Right lobe of liver (tissue), 6 donors: Measurements from ENCODE around the gene CROCC2. TPM values are rescaled to one million over a fixed set of nuclear protein-coding genes. Genes with fewer than 3 reads are reported as not detected.

Experiments
- ATAC-seq, 4 donors: fragments of 200-7000 bp; cut with Tn5 transposase; one replicate each; pipeline ENCODE4 v1.9.1; 2020; ENCODE audit warnings: mild to moderate bottlenecking in 4 of 4, moderate library complexity in 4 of 4
- DNase-seq, 3 donors: peaks; one replicate each; pipeline ENCODE4 v3.0.0-alpha.2; 2020
- H3K27ac ChIP-seq, 3 donors: fragments of 200-600 bp; one replicate each; pipeline ENCODE4 v1.8.0; 2022
- H3K27me3 ChIP-seq, 2 donors: fragments of 200-600 bp; one replicate each; pipeline ENCODE4 v1.8.0; 2022
- H3K36me3 ChIP-seq, 4 donors: fragments of 200-600 bp; sonication (generic) in 1 of 4; one replicate each; pipeline versions ENCODE4 v1.5.1 to v1.8.0; 2017 to 2022; ENCODE audit warnings: control low read depth in 1 of 4
- H3K4me1 ChIP-seq, 4 donors: fragments of 200-600 bp; sonication (generic) in 1 of 4; one replicate each; pipeline versions ENCODE4 v1.5.1 to v1.8.0; 2017 to 2022; ENCODE audit warnings: control low read depth in 1 of 4
- H3K4me3 ChIP-seq, 3 donors: fragments of 200-600 bp; one replicate each; pipeline ENCODE4 v1.8.0; 2022
- H3K9me3 ChIP-seq, 4 donors: fragments of 200-600 bp; sonication (generic) in 1 of 4; one replicate each; pipeline versions ENCODE4 v1.5.1 to v1.8.0; 2017 to 2022; ENCODE audit warnings: control low read depth in 1 of 4
- POLR2A ChIP-seq: fragments of 450-650 bp; IDR thresholded peaks from one replicate; pipeline ENCODE4 v1.6.1; 2017; ENCODE audit warnings: antibody characterized with exemption, mild to moderate bottlenecking
- WGBS: methylation state at CpG from one replicate; pipeline ENCODE4 v1.1.6; 2018; ENCODE audit warnings: low coverage, low lambda C conversion rate; ENCODE audit not compliant: insufficient coverage; ENCODE audit errors: missing lambda C conversion rate; 5-methylcytosine and 5-hydroxymethylcytosine counted together
- intact Hi-C, 2 donors: fragments of 100-400 bp; cut with DNase I; formaldehyde crosslinking; loops; one replicate each; pipeline versions ENCODE4 v1.11.2 to v1.14.1; 2022
- total RNA-seq, 6 experiments: library from RNA; depleted of rRNA in 2 of 6; stranded (reverse); fragments of >200 nt in 2 of 6; fragmentation: NEBNext Ultra II Directional in 3 of 6; extraction: Animal tissue kit (Norgen Biotek cat#: 25700) in 3 of 6; gene quantifications; one replicate each; pipeline versions ENCODE4 v1.1.0 to v1.2.4, GENCODE V29; 2016 to 2023
- TF ChIP-seq, protein P1 (sequence below), 4 donors: fragments of 200-600 bp in 3 of 4; fragments of 450-650 bp in 1 of 4; IDR thresholded peaks; one replicate each; pipeline versions ENCODE4 v1.5.1 to v1.8.0; 2016 to 2022; ENCODE audit warnings: antibody characterized with exemption in 4 of 4, mild to moderate bottlenecking in 2 of 4
- donor health status: DM: no; HTN: yes; CAD: no.
- donor health status: DM: no; HTN: no; CAD: no.
- donor health status: DM: no; HTN: no; CAD: no.
- donor health status: DM: no; HTN: yes; CAD: no.
- donor health status: DM: no; HTN: yes; CAD: no.

Gene CROCC2
- total RNA-seq, 6 experiments from 2014 or later: 0.06 to 0.15 (median 0.12) TPM; not detected in 1

- ATAC-seq (no peak), DNase-seq (no peak)
- peaks cover 0 to 10% (median 4%) of the 10 kb centered on the region in 4 donors for H3K36me3 ChIP-seq
- WGBS: no CpG with 5 or more reads among the region's 7 CpGs
- no peak for TF ChIP-seq POLR2A
- TF ChIP-seq, protein P1, sequence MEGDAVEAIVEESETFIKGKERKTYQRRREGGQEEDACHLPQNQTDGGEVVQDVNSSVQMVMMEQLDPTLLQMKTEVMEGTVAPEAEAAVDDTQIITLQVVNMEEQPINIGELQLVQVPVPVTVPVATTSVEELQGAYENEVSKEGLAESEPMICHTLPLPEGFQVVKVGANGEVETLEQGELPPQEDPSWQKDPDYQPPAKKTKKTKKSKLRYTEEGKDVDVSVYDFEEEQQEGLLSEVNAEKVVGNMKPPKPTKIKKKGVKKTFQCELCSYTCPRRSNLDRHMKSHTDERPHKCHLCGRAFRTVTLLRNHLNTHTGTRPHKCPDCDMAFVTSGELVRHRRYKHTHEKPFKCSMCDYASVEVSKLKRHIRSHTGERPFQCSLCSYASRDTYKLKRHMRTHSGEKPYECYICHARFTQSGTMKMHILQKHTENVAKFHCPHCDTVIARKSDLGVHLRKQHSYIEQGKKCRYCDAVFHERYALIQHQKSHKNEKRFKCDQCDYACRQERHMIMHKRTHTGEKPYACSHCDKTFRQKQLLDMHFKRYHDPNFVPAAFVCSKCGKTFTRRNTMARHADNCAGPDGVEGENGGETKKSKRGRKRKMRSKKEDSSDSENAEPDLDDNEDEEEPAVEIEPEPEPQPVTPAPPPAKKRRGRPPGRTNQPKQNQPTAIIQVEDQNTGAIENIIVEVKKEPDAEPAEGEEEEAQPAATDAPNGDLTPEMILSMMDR (IDR thresholded peaks at IDR 0.05): no peak
- H3K9me3 ChIP-seq: peaks cover 0 to 7% (median 0%) of the 10 kb centered on the region in 4 donors
- no peaks in the 10 kb centered on the region for H3K27me3 ChIP-seq
- H3K4me1 ChIP-seq: no peaks in the 10 kb centered on the region
- H3K27ac ChIP-seq: no peak overlapping the region
- intact Hi-C loops: no loop called here
- no peak overlapping the region for H3K4me3 ChIP-seq
These were observed 124.7 kb downstream of the CROCC2 start for GRCh38 chr2:241030883-241031282.

GRCh38 chr2:241031436-241032165, 125.5 kb downstream of the CROCC2 start:
- TF ChIP-seq POLR2A: no peak
- TF ChIP-seq, protein P1 (IDR thresholded peaks at IDR 0.05): no peak
- ATAC-seq: no peak
- Histone ChIP-seq H3K27ac (no peak overlapping the region), H3K9me3 (no peaks in the 10 kb centered on the region), H3K4me3 (no peak overlapping the region), H3K4me1 (no peaks in the 10 kb centered on the region), H3K36me3 (peaks cover 0 to 10% (median 4%) of the 10 kb centered on the region in 4 donors), H3K27me3 (no peaks in the 10 kb centered on the region)
- WGBS: 90% methylated on average over 15 of the region's 20 CpGs
- no peak for DNase-seq
- intact Hi-C loops: no loop called here

GRCh38 chr2:241033336-241033987, 127.3 kb downstream of the CROCC2 start:
- intact Hi-C loops: no loop called here
- WGBS: 76% methylated on average over 4 of the region's 17 CpGs
- no peak for ATAC-seq
- no peak for DNase-seq
- H3K36me3 ChIP-seq: peaks cover 0 to 10% (median 4%) of the 10 kb centered on the region in 4 donors
- H3K27ac ChIP-seq: no peak overlapping the region
- no peak for TF ChIP-seq POLR2A
- TF ChIP-seq, protein P1 (IDR thresholded peaks at IDR 0.05): no peak
- H3K4me1 ChIP-seq: no peaks in the 10 kb centered on the region
- no peaks in the 10 kb centered on the region for H3K9me3 ChIP-seq
- H3K4me3 ChIP-seq: no peak overlapping the region
- H3K27me3 ChIP-seq: no peaks in the 10 kb centered on the region

- no peak overlapping the region for H3K27ac ChIP-seq
These were observed 127.9 kb downstream of the CROCC2 start for GRCh38 chr2:241033994-241034393.

More at GRCh38 chr2:241033994-241034393, 127.9 kb downstream of the CROCC2 start:
- H3K9me3 ChIP-seq: no peaks in the 10 kb centered on the region
- TF ChIP-seq POLR2A: no peak
- TF ChIP-seq, protein P1 (IDR thresholded peaks at IDR 0.05): no peak
- intact Hi-C loops: no loop called here
- ATAC-seq (no peak), DNase-seq (no peak)
- no peaks in the 10 kb centered on the region for H3K4me1 ChIP-seq
- H3K27me3 ChIP-seq: no peaks in the 10 kb centered on the region
- peaks cover 0 to 10% (median 4%) of the 10 kb centered on the region in 4 donors for H3K36me3 ChIP-seq
- WGBS: 18% methylated on average over 4 of the region's 7 CpGs
- H3K4me3 ChIP-seq: no peak overlapping the region
